K562 (cell line): ENCODE results near the gene GDF11. TPM values are rescaled to one million over a fixed set of nuclear protein-coding genes. Genes with fewer than 3 reads are reported as not detected.

Experiments used
- ARID4B ChIP-seq: sonication (generic); formaldehyde crosslinking; IDR thresholded peaks from 2 replicates; pipeline ENCODE4 v1.8.0; 2022; ENCODE audit warnings: mild to moderate bottlenecking, missing genetic modification reagents
- COPS2 ChIP-seq: fragments of 450-650 bp; conservative IDR thresholded peaks from 2 replicates; pipeline ENCODE4 v1.6.1; 2016; ENCODE audit warnings: mild to moderate bottlenecking, moderate library complexity
- CREM ChIP-seq: IDR thresholded peaks from 2 replicates; pipeline ENCODE4 v1.6.1; 2014; ENCODE audit warnings: antibody characterized with exemption, low read depth
- DIDO1 ChIP-seq: fragments of 450-650 bp; IDR thresholded peaks from 2 replicates; pipeline ENCODE4 v1.6.1; 2016; ENCODE audit warnings: low read depth, missing biosample characterization, missing genetic modification characterization
- E2F5 ChIP-seq: sonication (generic); formaldehyde crosslinking; IDR thresholded peaks from 2 replicates; pipeline ENCODE4 v1.8.0; 2022; ENCODE audit warnings: mild to moderate bottlenecking, missing genetic modification reagents
- ETV5 ChIP-seq: sonication (generic); formaldehyde crosslinking; IDR thresholded peaks from 2 replicates; pipeline ENCODE4 v1.4.0; 2020; ENCODE audit warnings: low read depth, mild to moderate bottlenecking, missing genetic modification reagents
- LARP7 ChIP-seq: fragments of 450-650 bp; IDR thresholded peaks from 2 replicates; pipeline ENCODE4 v1.6.1; 2016
- MEF2A ChIP-seq: IDR thresholded peaks from 2 replicates; pipeline ENCODE4 v1.6.1; 2011; ENCODE audit warnings: low read depth, mild to moderate bottlenecking, low read length, moderate library complexity; ENCODE audit not compliant: control insufficient read depth
- MEF2D ChIP-seq: conservative IDR thresholded peaks from 2 replicates; pipeline ENCODE4 v1.6.1; 2016; ENCODE audit warnings: low read depth, missing genetic modification characterization, missing compliant biosample characterization
- MEIS2 ChIP-seq: fragments of 450-650 bp; IDR thresholded peaks from 2 replicates; pipeline ENCODE4 v1.6.1; 2014; ENCODE audit warnings: mild to moderate bottlenecking; ENCODE audit not compliant: partially characterized antibody
- NUFIP1 ChIP-seq: fragments of 450-650 bp; IDR thresholded peaks from 2 replicates; pipeline ENCODE4 v1.6.1; 2018; ENCODE audit not compliant: partially characterized antibody
- PHF8 ChIP-seq: fragments of 200-600 bp; sonication (generic); IDR thresholded peaks from 2 replicates; pipeline ENCODE4 v1.6.1; 2012; ENCODE audit warnings: mixed run types, mild to moderate bottlenecking, inconsistent platforms, low read length, moderate library complexity, borderline replicate concordance
- RBM14 ChIP-seq: fragments of 200-400 bp; formaldehyde crosslinking; IDR thresholded peaks from 2 replicates; pipeline ENCODE4 v1.6.1; 2018; ENCODE audit warnings: low read depth, mild to moderate bottlenecking, low read length, moderate library complexity, borderline replicate concordance; ENCODE audit not compliant: insufficient read depth
- SMARCC2 ChIP-seq: fragments of 450-650 bp; IDR thresholded peaks from 2 replicates; pipeline ENCODE4 v1.6.1; 2017; ENCODE audit warnings: antibody characterized with exemption, moderate library complexity, mild to moderate bottlenecking, low read depth
- SRF ChIP-seq, 2 experiments: fragments of 250-450, 450-650 bp in 1 of 2; sonication (Bioruptor Pico) in 1 of 2; sonication (generic) in 1 of 2; formaldehyde crosslinking; IDR thresholded peaks; 2 replicates each; pipeline versions ENCODE4 v1.5.0 to v1.5.1; 2020 to 2022; ENCODE audit warnings: mild to moderate bottlenecking in 1 of 2, missing genetic modification reagents in 1 of 2
- TSC22D4 ChIP-seq: fragments of 450-650 bp; IDR thresholded peaks from 2 replicates; pipeline ENCODE4 v1.6.1; 2016; ENCODE audit warnings: missing genetic modification characterization, missing biosample characterization, control low read depth
- ZNF589 ChIP-seq: fragments of 200-800 bp; sonication (Bioruptor generic); IDR thresholded peaks from 2 replicates; pipeline ENCODE4 v1.6.1; 2016; ENCODE audit warnings: low read depth, missing genetic modification characterization, missing compliant biosample characterization
- polyA plus RNA-seq, 8 experiments: library from polyadenylated mRNA; depleted of rRNA in 4 of 8; stranded (reverse) in 5 of 8; unstranded in 3 of 8; fragments of >200 nt; fragmentation: Nextera tagmentation in 2 of 8; fragmentation: Illumina TruSeq in 1 of 8; extraction: Ambion mirVana in 2 of 8; extraction: Trizol in 1 of 8; gene quantifications; 2 replicates each; pipeline versions ENCODE4 v1.2.1 to v1.2.3, GENCODE V29; 2011 to 2014; ENCODE audit warnings: inconsistent platforms in 1 of 8, missing spikeins in 1 of 8
- total RNA-seq, 7 experiments: library from RNA; depleted of rRNA in 6 of 7; stranded (reverse); fragments of >200 nt in 6 of 7; fragmentation: Illumina TruSeq in 2 of 7; extraction: Trizol in 2 of 7; gene quantifications; 2 replicates each; pipeline versions ENCODE4 v1.2.1 to v1.2.3, GENCODE V29; 2011 to 2021; ENCODE audit warnings: low replicate concordance in 1 of 7
- TF ChIP-seq, protein P1 (sequence below): fragments of 250-450 bp; sonication (Bioruptor Pico); IDR thresholded peaks from 2 replicates; pipeline ENCODE4 v1.6.1; 2021; ENCODE audit warnings: mild to moderate bottlenecking
- TF ChIP-seq, protein P2 (sequence below): fragments of 250-450 bp; sonication (Bioruptor Pico); IDR thresholded peaks from 2 replicates; pipeline ENCODE4 v1.8.0; 2021; ENCODE audit warnings: mild to moderate bottlenecking, moderate library complexity

GDF11 gene
- total and polyA plus RNA-seq, 9 of the 15 experiments (the other 6 are each of a cell fraction or from before 2014, with no cell fraction given): 1.4 to 15.7 (median 4.8) TPM

DNA sequence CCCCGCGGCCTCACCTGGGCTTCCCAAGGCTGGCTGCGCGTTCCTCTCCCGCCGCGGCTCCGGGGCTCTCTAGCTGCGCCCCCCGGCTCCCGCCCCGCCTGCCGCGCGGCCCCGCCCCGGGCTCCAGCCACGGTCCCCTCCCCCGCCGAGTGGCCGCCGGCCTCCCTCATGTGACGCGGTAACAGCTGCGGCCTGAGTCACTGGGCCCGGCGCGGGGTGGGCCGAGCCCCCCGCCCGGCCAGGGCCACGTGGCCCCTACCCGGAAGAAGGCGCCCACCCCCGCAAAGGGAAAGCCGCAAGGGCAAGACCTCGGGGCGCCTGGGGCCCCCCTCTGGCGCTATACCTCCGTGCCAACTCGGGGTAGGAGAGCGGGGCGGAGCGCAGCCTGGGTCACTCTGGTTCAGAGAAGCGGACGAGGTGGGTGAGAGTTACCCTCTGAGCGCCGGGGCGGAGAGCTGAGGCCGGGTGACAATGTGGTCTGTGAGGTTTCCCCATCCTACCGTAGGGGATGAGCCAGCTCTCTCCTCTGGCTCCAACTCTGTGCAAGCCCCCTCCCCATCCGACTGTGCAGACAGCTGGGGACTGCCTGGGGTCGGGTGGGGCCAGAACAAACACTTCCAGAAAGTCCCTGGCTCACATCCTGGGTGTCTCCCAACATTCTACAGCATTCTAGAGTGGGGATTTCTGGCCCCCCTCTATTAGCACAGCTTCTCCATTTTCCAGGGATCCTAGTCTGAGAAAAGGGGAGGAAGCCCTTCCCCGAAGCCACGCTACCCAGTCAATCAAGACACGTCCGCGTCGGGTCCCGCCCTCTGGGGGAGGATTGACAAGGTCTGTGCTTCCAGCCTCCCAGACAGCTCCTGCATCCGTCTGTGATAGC is 13.7 kb upstream of the GDF11 start, which contains the start of gene CD63 (continued):
- no peak for TF ChIP-seq RBM14
- TF ChIP-seq SRF (CRISPR knock-in tag; IDR thresholded peaks at IDR 0.05): peak in 1 of 2 experiments; percentile 65; a peak in 1 of 4 replicates
- no peak for TF ChIP-seq TSC22D4
- no peak for TF ChIP-seq E2F5
- TF ChIP-seq PHF8: peak; percentile 72; the same call in 1 of the 2 replicates
- TF ChIP-seq COPS2: no peak
- TF ChIP-seq MEF2A: no peak
- no peak for TF ChIP-seq MEF2D (tag)
- peak; percentile 93 for TF ChIP-seq CREM
- TF ChIP-seq, protein P1, sequence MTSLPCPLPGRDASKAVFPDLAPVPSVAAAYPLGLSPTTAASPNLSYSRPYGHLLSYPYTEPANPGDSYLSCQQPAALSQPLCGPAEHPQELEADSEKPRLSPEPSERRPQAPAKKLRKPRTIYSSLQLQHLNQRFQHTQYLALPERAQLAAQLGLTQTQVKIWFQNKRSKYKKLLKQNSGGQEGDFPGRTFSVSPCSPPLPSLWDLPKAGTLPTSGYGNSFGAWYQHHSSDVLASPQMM: no peak
- TF ChIP-seq, protein P2, sequence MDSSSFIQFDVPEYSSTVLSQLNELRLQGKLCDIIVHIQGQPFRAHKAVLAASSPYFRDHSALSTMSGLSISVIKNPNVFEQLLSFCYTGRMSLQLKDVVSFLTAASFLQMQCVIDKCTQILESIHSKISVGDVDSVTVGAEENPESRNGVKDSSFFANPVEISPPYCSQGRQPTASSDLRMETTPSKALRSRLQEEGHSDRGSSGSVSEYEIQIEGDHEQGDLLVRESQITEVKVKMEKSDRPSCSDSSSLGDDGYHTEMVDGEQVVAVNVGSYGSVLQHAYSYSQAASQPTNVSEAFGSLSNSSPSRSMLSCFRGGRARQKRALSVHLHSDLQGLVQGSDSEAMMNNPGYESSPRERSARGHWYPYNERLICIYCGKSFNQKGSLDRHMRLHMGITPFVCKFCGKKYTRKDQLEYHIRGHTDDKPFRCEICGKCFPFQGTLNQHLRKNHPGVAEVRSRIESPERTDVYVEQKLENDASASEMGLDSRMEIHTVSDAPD (CRISPR knock-in tag): no peak
- no peak for TF ChIP-seq DIDO1 (tag)
- TF ChIP-seq LARP7: 0 out of 2 replicates have a peak, but pooled peaks have one; percentile 33
- TF ChIP-seq ZNF589: no peak
- TF ChIP-seq NUFIP1: no peak
- peak; percentile 57 for TF ChIP-seq ETV5 (CRISPR knock-in tag)
- peak; percentile 86 for TF ChIP-seq MEIS2
- TF ChIP-seq SMARCC2: 0 out of 2 replicates have a peak, but pooled peaks have one; percentile 23
- TF ChIP-seq ARID4B (CRISPR knock-in tag): peak; percentile 86
